ENCODE results near the gene MYO1D.
"Not testable (repeated sequence)": the region's sequence is repeated elsewhere in the genome, so short reads cannot be mapped to it uniquely, and the experiment has no call there.

Gene MYO1D

GRCh38 chr17:32482568-32483320 lies 394.2 kb downstream of the MYO1D start:
- no peak for DNase-seq

- DNase-seq = no peak
Observed at GRCh38 chr17:32481193-32481592, 395.7 kb downstream of the MYO1D start.

- no peak for DNase-seq
Observed at GRCh38 chr17:32479074-32479617, 397.8 kb downstream of the MYO1D start.

GRCh38 chr17:32477220-32477619 lies 399.7 kb downstream of the MYO1D start:
- no peak for DNase-seq

- no peak for DNase-seq
Observed at GRCh38 chr17:32475258-32475657, 401.7 kb downstream of the MYO1D start.

GRCh38 chr17:32471652-32472051 lies 405.3 kb downstream of the MYO1D start:
- no peak for DNase-seq

- DNase-seq = no peak
Observed at GRCh38 chr17:32470405-32471167, 406.3 kb downstream of the MYO1D start.

GRCh38 chr17:32467949-32468348 lies 409.0 kb downstream of the MYO1D start:
- no peak for DNase-seq

GRCh38 chr17:32464374-32464773 lies 412.6 kb downstream of the MYO1D start:
- DNase-seq = no peak

GRCh38 chr17:32463304-32463703 lies 413.6 kb downstream of the MYO1D start:
- DNase-seq = no peak

GRCh38 chr17:32461853-32462617 lies 414.9 kb downstream of the MYO1D start:
- peak; percentile 68 to 73 for DNase-seq

GRCh38 chr17:32461498-32461852 lies 415.4 kb downstream of the MYO1D start:
- DNase-seq = no peak

GRCh38 chr17:32460054-32460453 lies 416.9 kb downstream of the MYO1D start:
- no peak for DNase-seq

- DNase-seq = no peak
Observed at GRCh38 chr17:32458371-32458770, 418.6 kb downstream of the MYO1D start.

- DNase-seq = no peak
Observed at GRCh38 chr17:32453370-32453769, 423.6 kb downstream of the MYO1D start.

- DNase-seq = no peak
Observed at GRCh38 chr17:32452281-32452680, 424.6 kb downstream of the MYO1D start.

GRCh38 chr17:32451879-32452278 lies 425.0 kb downstream of the MYO1D start:
- no peak for DNase-seq

GRCh38 chr17:32450379-32450778 lies 426.5 kb downstream of the MYO1D start:
- DNase-seq = not testable (repeated sequence)

- no peak for DNase-seq
Observed at GRCh38 chr17:32449963-32450362, 427.0 kb downstream of the MYO1D start.

GRCh38 chr17:32446949-32447348 lies 430.0 kb downstream of the MYO1D start:
- DNase-seq = no peak

GRCh38 chr17:32445971-32446370 lies 431.0 kb downstream of the MYO1D start:
- no peak for DNase-seq

GRCh38 chr17:32445497-32445896 lies 431.4 kb downstream of the MYO1D start:
- DNase-seq = no peak

GRCh38 chr17:32445074-32445415 lies 431.9 kb downstream of the MYO1D start:
- DNase-seq = peak; percentile 48 to 49
